ENCODE measurements around the gene ZNF584. TPM values are rescaled to one million over a fixed set of nuclear protein-coding genes. Genes with fewer than 3 reads are reported as not detected.

ZNF584 gene
- total and polyA plus RNA-seq, 10 of the 15 experiments (the other 5 are each of a cell fraction or from before 2014, with no cell fraction given): 2.0 to 10.7 (median 6.3) TPM

DNA sequence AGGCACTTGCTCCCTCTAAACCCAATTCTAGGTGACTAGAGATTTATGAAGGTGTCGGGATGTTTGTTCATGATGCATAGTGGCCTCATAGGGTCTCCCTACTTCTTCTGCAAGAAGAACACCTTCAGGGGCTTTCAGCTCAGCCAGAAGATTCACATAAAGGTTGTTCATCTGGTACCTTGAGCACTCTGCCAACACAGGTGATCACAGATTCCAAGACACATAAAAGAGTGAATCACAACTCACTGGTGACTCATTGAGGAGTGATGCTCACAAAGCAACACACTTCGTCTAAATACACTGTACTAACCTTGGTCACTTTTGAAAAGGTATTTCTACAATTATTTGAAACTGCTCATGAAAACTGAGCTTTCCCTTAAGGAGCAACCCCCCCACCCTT lies 51.6 kb downstream of the ZNF584 start (continued):
- TF ChIP-seq, protein P1, sequence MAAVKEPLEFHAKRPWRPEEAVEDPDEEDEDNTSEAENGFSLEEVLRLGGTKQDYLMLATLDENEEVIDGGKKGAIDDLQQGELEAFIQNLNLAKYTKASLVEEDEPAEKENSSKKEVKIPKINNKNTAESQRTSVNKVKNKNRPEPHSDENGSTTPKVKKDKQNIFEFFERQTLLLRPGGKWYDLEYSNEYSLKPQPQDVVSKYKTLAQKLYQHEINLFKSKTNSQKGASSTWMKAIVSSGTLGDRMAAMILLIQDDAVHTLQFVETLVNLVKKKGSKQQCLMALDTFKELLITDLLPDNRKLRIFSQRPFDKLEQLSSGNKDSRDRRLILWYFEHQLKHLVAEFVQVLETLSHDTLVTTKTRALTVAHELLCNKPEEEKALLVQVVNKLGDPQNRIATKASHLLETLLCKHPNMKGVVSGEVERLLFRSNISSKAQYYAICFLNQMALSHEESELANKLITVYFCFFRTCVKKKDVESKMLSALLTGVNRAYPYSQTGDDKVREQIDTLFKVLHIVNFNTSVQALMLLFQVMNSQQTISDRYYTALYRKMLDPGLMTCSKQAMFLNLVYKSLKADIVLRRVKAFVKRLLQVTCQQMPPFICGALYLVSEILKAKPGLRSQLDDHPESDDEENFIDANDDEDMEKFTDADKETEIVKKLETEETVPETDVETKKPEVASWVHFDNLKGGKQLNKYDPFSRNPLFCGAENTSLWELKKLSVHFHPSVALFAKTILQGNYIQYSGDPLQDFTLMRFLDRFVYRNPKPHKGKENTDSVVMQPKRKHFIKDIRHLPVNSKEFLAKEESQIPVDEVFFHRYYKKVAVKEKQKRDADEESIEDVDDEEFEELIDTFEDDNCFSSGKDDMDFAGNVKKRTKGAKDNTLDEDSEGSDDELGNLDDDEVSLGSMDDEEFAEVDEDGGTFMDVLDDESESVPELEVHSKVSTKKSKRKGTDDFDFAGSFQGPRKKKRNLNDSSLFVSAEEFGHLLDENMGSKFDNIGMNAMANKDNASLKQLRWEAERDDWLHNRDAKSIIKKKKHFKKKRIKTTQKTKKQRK (IDR thresholded peaks at IDR 0.05; ENCODE audit: low read depth, low read length): no peak
- TF ChIP-seq SPI1 (IDR thresholded peaks at IDR 0.05; ENCODE audit: borderline replicate concordance, insufficient read depth, low read depth, low read length) (no peak), NBN (IDR thresholded peaks at IDR 0.05) (no peak), TAF1 (IDR thresholded peaks at IDR 0.05; ENCODE audit: borderline replicate concordance, low read depth, low read length) (no peak)
- TF ChIP-seq, protein P2, sequence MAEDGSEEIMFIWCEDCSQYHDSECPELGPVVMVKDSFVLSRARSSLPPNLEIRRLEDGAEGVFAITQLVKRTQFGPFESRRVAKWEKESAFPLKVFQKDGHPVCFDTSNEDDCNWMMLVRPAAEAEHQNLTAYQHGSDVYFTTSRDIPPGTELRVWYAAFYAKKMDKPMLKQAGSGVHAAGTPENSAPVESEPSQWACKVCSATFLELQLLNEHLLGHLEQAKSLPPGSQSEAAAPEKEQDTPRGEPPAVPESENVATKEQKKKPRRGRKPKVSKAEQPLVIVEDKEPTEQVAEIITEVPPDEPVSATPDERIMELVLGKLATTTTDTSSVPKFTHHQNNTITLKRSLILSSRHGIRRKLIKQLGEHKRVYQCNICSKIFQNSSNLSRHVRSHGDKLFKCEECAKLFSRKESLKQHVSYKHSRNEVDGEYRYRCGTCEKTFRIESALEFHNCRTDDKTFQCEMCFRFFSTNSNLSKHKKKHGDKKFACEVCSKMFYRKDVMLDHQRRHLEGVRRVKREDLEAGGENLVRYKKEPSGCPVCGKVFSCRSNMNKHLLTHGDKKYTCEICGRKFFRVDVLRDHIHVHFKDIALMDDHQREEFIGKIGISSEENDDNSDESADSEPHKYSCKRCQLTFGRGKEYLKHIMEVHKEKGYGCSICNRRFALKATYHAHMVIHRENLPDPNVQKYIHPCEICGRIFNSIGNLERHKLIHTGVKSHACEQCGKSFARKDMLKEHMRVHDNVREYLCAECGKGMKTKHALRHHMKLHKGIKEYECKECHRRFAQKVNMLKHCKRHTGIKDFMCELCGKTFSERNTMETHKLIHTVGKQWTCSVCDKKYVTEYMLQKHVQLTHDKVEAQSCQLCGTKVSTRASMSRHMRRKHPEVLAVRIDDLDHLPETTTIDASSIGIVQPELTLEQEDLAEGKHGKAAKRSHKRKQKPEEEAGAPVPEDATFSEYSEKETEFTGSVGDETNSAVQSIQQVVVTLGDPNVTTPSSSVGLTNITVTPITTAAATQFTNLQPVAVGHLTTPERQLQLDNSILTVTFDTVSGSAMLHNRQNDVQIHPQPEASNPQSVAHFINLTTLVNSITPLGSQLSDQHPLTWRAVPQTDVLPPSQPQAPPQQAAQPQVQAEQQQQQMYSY (CRISPR knock-in tag; IDR thresholded peaks at IDR 0.05): no peak
